Adrenal gland (tissue), 12 donors: Measurements from ENCODE around the gene STAT6. TPM values are rescaled to one million over a fixed set of nuclear protein-coding genes. Genes with fewer than 3 reads are reported as not detected.

Experiments used
- DNase-seq, 7 donors: peaks; one replicate each; pipeline ENCODE4 v3.0.0-alpha.2; 2019 to 2020
- H3K27ac ChIP-seq, 5 donors: fragments of 200-600 bp; sonication (generic) in 4 of 5; 1 replicate in 3 of 5; 2 replicates in 2 of 5; pipeline versions ENCODE4 v1.5.1 to v1.8.0; 2016 to 2020; ENCODE audit warnings: mild to moderate bottlenecking in 1 of 5
- H3K27me3 ChIP-seq: fragments of 200-600 bp; 2 replicates; pipeline ENCODE4 v1.8.0; 2021
- H3K36me3 ChIP-seq, 2 donors: fragments of 200-600 bp; replicated peaks in 1 of 2; 1 replicate in 1 of 2; 2 replicates in 1 of 2; pipeline versions ENCODE4 v1.5.1 to v1.8.0; 2018 to 2022
- H3K4me1 ChIP-seq, 2 donors: fragments of 200-600 bp; replicated peaks in 1 of 2; 1 replicate in 1 of 2; 2 replicates in 1 of 2; pipeline versions ENCODE4 v1.5.1 to v1.8.0; 2018 to 2021
- H3K4me3 ChIP-seq, 4 donors: fragments of 200-600 bp; sonication (generic) in 3 of 4; one replicate each; pipeline ENCODE4 v1.5.1; 2016 to 2018
- H3K9me3 ChIP-seq, 3 donors: fragments of 200-600 bp; sonication (generic) in 1 of 3; replicated peaks in 1 of 3; 1 replicate in 2 of 3; 2 replicates in 1 of 3; pipeline versions ENCODE4 v1.5.1 to v1.8.0; 2016 to 2021
- POLR2A ChIP-seq, 2 donors: fragments of 450-650 bp; IDR thresholded peaks; one replicate each; pipeline ENCODE4 v1.6.1; 2017; ENCODE audit warnings: antibody characterized with exemption in 2 of 2, mild to moderate bottlenecking in 2 of 2, moderate library complexity in 1 of 2
- WGBS, 4 donors: extraction: QIAGEN DNeasy Blood & Tissue Kit in 2 of 4; methylation state at CpG; one replicate each; pipeline versions ENCODE4 v1.1.5 to v1.1.7; 2013 to 2017; 5-methylcytosine and 5-hydroxymethylcytosine counted together
- intact Hi-C, 2 donors: fragments of 100-400 bp; cut with DNase I; formaldehyde crosslinking; loops; one replicate each; pipeline versions ENCODE4 v1.14.1 to v1.15.0; 2022 to 2023
- polyA plus RNA-seq, 3 donors: library from polyadenylated mRNA; stranded (reverse); fragments of 200-250 nt in 2 of 3; fragments of 350-450 nt in 1 of 3; fragmentation: Illumina TruSeq in 1 of 3; extraction: RNeasy Lipid Tissue Mini Kit (QIAGEN cat#74804) in 1 of 3; gene quantifications; one replicate each; pipeline ENCODE4 v1.2.3, GENCODE V29; 2013 to 2014
- total RNA-seq, 9 donors: library from RNA; depleted of rRNA in 4 of 9; stranded (reverse); fragments of >200 nt in 4 of 9; fragments of 120-200 nt in 1 of 9; fragmentation: NEBNext Ultra II Directional in 1 of 9; extraction: Animal tissue kit (Norgen Biotek cat#: 25700) in 1 of 9; gene quantifications; one replicate each; pipeline versions ENCODE4 v1.1.0 to v1.2.4, GENCODE V29; 2013 to 2023
- TF ChIP-seq, protein P1 (sequence below), 6 experiments: fragments of 450-650 bp in 4 of 6; fragments of 200-600 bp in 2 of 6; sonication (generic) in 1 of 6; IDR thresholded peaks; 1 replicate in 5 of 6; 2 replicates in 1 of 6; pipeline versions ENCODE4 v1.5.1 to v1.8.0; 2016 to 2021; ENCODE audit warnings: antibody characterized with exemption in 6 of 6, mild to moderate bottlenecking in 2 of 6, moderate library complexity in 1 of 6
- donor health status: healthy with polysubstance abuse.
- donor health status: Bipolar disorder and iron deficiency.
- donor health status: DM: yes; HTN: yes; CAD: no.
- donor health status: DM: no; HTN: no; CAD: no.
- donor health status: DM: no; HTN: no; CAD: no.
- donor health status: DM: yes; HTN: yes; CAD: no.

STAT6 gene
- total and polyA plus RNA-seq, 12 donors = 71.9 to 321 (median 155) TPM

- Histone ChIP-seq H3K4me3 (no peak overlapping the region), H3K27ac (no peak overlapping the region), H3K9me3 (no peaks in the 10 kb centered on the region), H3K4me1 (peaks cover 8 to 10% of the 10 kb centered on the region in 2 donors), H3K36me3 (peaks cover 0 to 11% of the 10 kb centered on the region in 2 donors), H3K27me3 (no peaks in the 10 kb centered on the region)
- intact Hi-C loops = loop anchor here in 1 of 2 donors (10.0 kb wide), 1 partner anchor 112 kb away; no protein-coding TSS in a partner anchor
- WGBS, 4 donors = 81 to 93% (median 86%) methylated on average over 2 of the region's 2 CpGs
- no peak for DNase-seq
- no peak for TF ChIP-seq POLR2A (IDR thresholded peaks at IDR 0.05)
- TF ChIP-seq, protein P1, sequence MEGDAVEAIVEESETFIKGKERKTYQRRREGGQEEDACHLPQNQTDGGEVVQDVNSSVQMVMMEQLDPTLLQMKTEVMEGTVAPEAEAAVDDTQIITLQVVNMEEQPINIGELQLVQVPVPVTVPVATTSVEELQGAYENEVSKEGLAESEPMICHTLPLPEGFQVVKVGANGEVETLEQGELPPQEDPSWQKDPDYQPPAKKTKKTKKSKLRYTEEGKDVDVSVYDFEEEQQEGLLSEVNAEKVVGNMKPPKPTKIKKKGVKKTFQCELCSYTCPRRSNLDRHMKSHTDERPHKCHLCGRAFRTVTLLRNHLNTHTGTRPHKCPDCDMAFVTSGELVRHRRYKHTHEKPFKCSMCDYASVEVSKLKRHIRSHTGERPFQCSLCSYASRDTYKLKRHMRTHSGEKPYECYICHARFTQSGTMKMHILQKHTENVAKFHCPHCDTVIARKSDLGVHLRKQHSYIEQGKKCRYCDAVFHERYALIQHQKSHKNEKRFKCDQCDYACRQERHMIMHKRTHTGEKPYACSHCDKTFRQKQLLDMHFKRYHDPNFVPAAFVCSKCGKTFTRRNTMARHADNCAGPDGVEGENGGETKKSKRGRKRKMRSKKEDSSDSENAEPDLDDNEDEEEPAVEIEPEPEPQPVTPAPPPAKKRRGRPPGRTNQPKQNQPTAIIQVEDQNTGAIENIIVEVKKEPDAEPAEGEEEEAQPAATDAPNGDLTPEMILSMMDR (IDR thresholded peaks at IDR 0.05) = no peak
Measured at GRCh38 chr12:57072661-57073060, 38.5 kb downstream of the STAT6 start.

DNA sequence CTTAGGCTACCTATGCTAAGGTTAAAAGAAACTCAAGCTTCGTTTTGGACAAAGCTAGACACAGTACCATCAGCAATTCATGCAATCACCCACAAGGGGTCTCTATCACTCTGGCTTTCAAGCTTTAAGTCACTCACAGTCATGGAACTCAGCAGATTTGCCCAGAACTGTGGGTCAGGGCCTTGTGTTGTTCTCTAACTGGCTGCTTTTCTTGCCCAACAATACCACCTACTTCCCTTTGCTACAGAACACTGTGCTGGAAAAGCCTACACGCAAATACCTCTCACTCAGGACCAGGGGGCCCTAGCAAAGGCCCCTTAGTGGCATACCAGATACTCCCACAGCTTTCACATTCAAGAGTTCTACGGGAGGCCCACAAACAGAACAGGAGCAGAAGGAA is 41.6 kb downstream of the STAT6 start:
- 19 to 20% (median 19%) methylated on average over 3 of the region's 3 CpGs for WGBS, 4 donors
- peaks cover 0 to 11% of the 10 kb centered on the region in 2 donors for H3K36me3 ChIP-seq
- peaks cover 5 to 6% of the 10 kb centered on the region in 2 donors for H3K4me1 ChIP-seq
- H3K27me3 ChIP-seq = no peaks in the 10 kb centered on the region
- H3K9me3 ChIP-seq = no peaks in the 10 kb centered on the region
- TF ChIP-seq, protein P1 (IDR thresholded peaks at IDR 0.05) = peak; percentile 76 to 98 (median 95)
- TF ChIP-seq POLR2A (IDR thresholded peaks at IDR 0.05) = peak in 1 of 2 donors; percentile 4
- peak; percentile 76 to 93 (median 85) for DNase-seq
- no peak overlapping the region for H3K4me3 ChIP-seq
- intact Hi-C loops = loop anchor here in 1 of 2 donors (5.0 kb wide), 1 partner anchor 113 kb away; no protein-coding TSS in a partner anchor
- peak overlapping the region in 4 of 5 donors; percentile 47 to 84 (median 70) for H3K27ac ChIP-seq

GRCh38 chr12:57066245-57066644 is 44.9 kb downstream of the STAT6 start:
- 62 to 86% (median 81%) methylated on average over 2 of the region's 2 CpGs for WGBS, 4 donors
- intact Hi-C loops = loop anchor here in 1 of 2 donors (5.0 kb wide), 1 partner anchor 116 kb away; no protein-coding TSS in a partner anchor
- H3K27ac ChIP-seq = peak overlapping the region in 1 of 5 donors; percentile 13
- no peaks in the 10 kb centered on the region for H3K27me3 ChIP-seq
- H3K9me3 ChIP-seq = peaks cover 0 to 4% (median 0%) of the 10 kb centered on the region in 3 donors
- no peak for DNase-seq
- H3K4me1 ChIP-seq = peaks cover 5 to 6% of the 10 kb centered on the region in 2 donors
- TF ChIP-seq, protein P1 (IDR thresholded peaks at IDR 0.05) = no peak
- no peak for TF ChIP-seq POLR2A (IDR thresholded peaks at IDR 0.05)
- H3K4me3 ChIP-seq = no peak overlapping the region
- H3K36me3 ChIP-seq = peaks cover 0 to 5% of the 10 kb centered on the region in 2 donors

GRCh38 chr12:57063991-57064685 is 47.0 kb downstream of the STAT6 start:
- intact Hi-C loops = loop anchor here in 1 of 2 donors (5.0 kb wide), 1 partner anchor 52 kb away; no protein-coding TSS in a partner anchor

More at GRCh38 chr12:57063991-57064685, 47.0 kb downstream of the STAT6 start:
- no peaks in the 10 kb centered on the region for H3K4me1 ChIP-seq
- H3K4me3 ChIP-seq = no peak overlapping the region
- peaks cover 0 to 9% of the 10 kb centered on the region in 2 donors for H3K36me3 ChIP-seq
- WGBS, 4 donors = 57 to 71% (median 69%) methylated on average over 5 of the region's 5 CpGs
- TF ChIP-seq, protein P1 (IDR thresholded peaks at IDR 0.05) = no peak
- TF ChIP-seq POLR2A (IDR thresholded peaks at IDR 0.05) = no peak
- H3K9me3 ChIP-seq = peaks cover 0 to 4% (median 0%) of the 10 kb centered on the region in 3 donors
- no peak overlapping the region for H3K27ac ChIP-seq
- no peaks in the 10 kb centered on the region for H3K27me3 ChIP-seq
- no peak for DNase-seq
